SK-N-SH (cell line): Measurements from ENCODE around the gene NCAPG. TPM values are rescaled to one million over a fixed set of nuclear protein-coding genes. Genes with fewer than 3 reads are reported as not detected.

Source experiments
- CTCF ChIA-PET: fragments of 300-600, 350-600 bp; formaldehyde crosslinking; extraction: SDS; loops from one replicate; lab custom pipeline; 2021; lab: Yijun Ruan, JAX
- POLR2A ChIA-PET: fragments of 350-600 bp; sonication (Branson Sonifier 250); formaldehyde crosslinking; extraction: SDS; loops from one replicate; lab custom pipeline; 2020; ENCODE audit warnings: antibody characterized with exemption, inconsistent platforms; lab: Yijun Ruan, JAX
- DNase-seq: peaks from one replicate; pipeline ENCODE4 v3.0.0; 2012
- H2AFZ ChIP-seq: fragments of 200-600 bp; sonication (generic); 2 replicates; pipeline ENCODE4 v1.8.1; 2016; ENCODE audit warnings: antibody characterized with exemption, mild to moderate bottlenecking, low read depth
- H3F3A ChIP-seq: fragments of 200-600 bp; sonication (generic); replicated peaks from 2 replicates; pipeline ENCODE3; 2016; ENCODE audit warnings: antibody characterized with exemption, mild to moderate bottlenecking; ENCODE audit not compliant: insufficient read depth
- H3K27ac ChIP-seq, 2 experiments: fragments of 200-500 bp in 1 of 2; fragments of 200-600 bp in 1 of 2; sonication (Bioruptor generic) in 1 of 2; sonication (generic), shearing (Covaris generic) in 1 of 2; 2 replicates each; pipeline versions ENCODE4 v1.5.1 to v1.6.1; 2014 to 2016; ENCODE audit warnings: low read depth in 2 of 2, inconsistent platforms in 1 of 2, low read length in 1 of 2, mild to moderate bottlenecking in 1 of 2, mixed read lengths in 1 of 2
- H3K27me3 ChIP-seq: fragments of 200-600 bp; sonication (generic), shearing (Covaris generic); 2 replicates; pipeline ENCODE4 v1.6.1; 2016; ENCODE audit warnings: mixed run types; ENCODE audit not compliant: insufficient read depth
- H3K36me3 ChIP-seq, 2 experiments: fragments of 200-500 bp in 1 of 2; fragments of 200-600 bp in 1 of 2; sonication (Bioruptor generic) in 1 of 2; sonication (generic) in 1 of 2; replicated peaks in 1 of 2; 2 replicates each; pipeline versions ENCODE3 to v1.5.1; 2014 to 2016; ENCODE audit warnings: low read length in 1 of 2, mild to moderate bottlenecking in 1 of 2; ENCODE audit not compliant: insufficient read depth in 2 of 2, control insufficient read depth in 1 of 2
- H3K4me1 ChIP-seq, 2 experiments: fragments of 200-500 bp in 1 of 2; fragments of 200-600 bp in 1 of 2; sonication (Bioruptor generic) in 1 of 2; sonication (generic), shearing (Covaris generic) in 1 of 2; 2 replicates each; pipeline versions ENCODE4 v1.5.1 to v1.6.1; 2014 to 2016; ENCODE audit warnings: low read depth in 1 of 2, low read length in 1 of 2, mixed run types in 1 of 2; ENCODE audit not compliant: insufficient read depth in 2 of 2, control insufficient read depth in 1 of 2
- H3K4me2 ChIP-seq: fragments of 200-600 bp; sonication (generic), shearing (Covaris generic); 2 replicates; pipeline ENCODE4 v1.6.1; 2017; ENCODE audit warnings: mixed run types
- H3K4me3 ChIP-seq, 2 experiments: fragments of 200-500 bp in 1 of 2; fragments of 200-600 bp in 1 of 2; sonication (Bioruptor generic) in 1 of 2; sonication (generic), shearing (Covaris generic) in 1 of 2; 2 replicates each; pipeline versions ENCODE4 v1.5.1 to v1.8.1; 2014 to 2016; ENCODE audit warnings: low read depth in 2 of 2, inconsistent platforms in 1 of 2, low read length in 1 of 2, mild to moderate bottlenecking in 1 of 2, mixed read lengths in 1 of 2, moderate library complexity in 1 of 2
- H3K79me2 ChIP-seq: fragments of 200-600 bp; sonication (generic); 2 replicates; pipeline ENCODE4 v1.8.1; 2017; ENCODE audit warnings: mild to moderate bottlenecking; ENCODE audit not compliant: insufficient read depth
- H3K9ac ChIP-seq: fragments of 200-600 bp; sonication (generic); 2 replicates; pipeline ENCODE4 v1.6.1; 2017; ENCODE audit warnings: mixed run types
- H3K9me2 ChIP-seq: fragments of 200-600 bp; sonication (generic); 2 replicates; pipeline ENCODE4 v1.6.1; 2017; ENCODE audit warnings: mixed run types
- H3K9me3 ChIP-seq: fragments of 200-600 bp; sonication (generic); 2 replicates; pipeline ENCODE4 v1.6.1; 2017; ENCODE audit warnings: mixed run types, mild to moderate bottlenecking, moderate library complexity
- H4K20me1 ChIP-seq: fragments of 200-600 bp; sonication (generic); 2 replicates; pipeline ENCODE4 v1.6.1; 2017; ENCODE audit warnings: mild to moderate bottlenecking, mixed run types; ENCODE audit not compliant: insufficient read depth
- CTCF ChIP-seq: fragments of 200-600 bp; sonication (generic); IDR thresholded peaks from 2 replicates; pipeline ENCODE4 v1.6.1; 2017; ENCODE audit warnings: antibody characterized with exemption, mild to moderate bottlenecking, moderate library complexity
- ELF1 ChIP-seq: IDR thresholded peaks from 2 replicates; pipeline ENCODE4 v1.4.0; 2012
- FOXJ3 ChIP-seq: sonication (generic); formaldehyde crosslinking; IDR thresholded peaks from 2 replicates; pipeline ENCODE4 v1.5.1; 2020; ENCODE audit warnings: mild to moderate bottlenecking, missing genetic modification reagents
- GABPA ChIP-seq: IDR thresholded peaks from 2 replicates; pipeline ENCODE4 v1.4.0; 2012; ENCODE audit warnings: low read depth, mild to moderate bottlenecking
- IRF3 ChIP-seq: fragments of 150-350 bp; IDR thresholded peaks from 2 replicates; pipeline ENCODE4 v1.6.1; 2016; ENCODE audit warnings: mild to moderate bottlenecking, low read depth, low read length
- MAX ChIP-seq: IDR thresholded peaks from 2 replicates; pipeline ENCODE4 v1.4.0; 2012; ENCODE audit warnings: low read depth
- MEF2A ChIP-seq: IDR thresholded peaks from 2 replicates; pipeline ENCODE4 v1.4.0; 2012; ENCODE audit warnings: low read depth, borderline replicate concordance
- NFIC ChIP-seq: IDR thresholded peaks from 2 replicates; pipeline ENCODE4 v1.4.0; 2012; ENCODE audit warnings: borderline replicate concordance
- NRF1 ChIP-seq: IDR thresholded peaks from 2 replicates; pipeline ENCODE4 v1.6.1; 2012; ENCODE audit warnings: low read depth, mild to moderate bottlenecking, low read length
- PBX3 ChIP-seq: IDR thresholded peaks from 2 replicates; pipeline ENCODE4; 2012
- POLR2AphosphoS5 ChIP-seq: IDR thresholded peaks from 2 replicates; pipeline ENCODE4 v1.6.1; 2012; ENCODE audit warnings: low read depth, low read length
- RAD21 ChIP-seq: IDR thresholded peaks from 2 replicates; pipeline ENCODE4 v1.6.1; 2012; ENCODE audit warnings: mild to moderate bottlenecking, low read length
- RCOR1 ChIP-seq: fragments of 150-350 bp; IDR thresholded peaks from 2 replicates; pipeline ENCODE4 v1.6.1; 2017; ENCODE audit warnings: antibody characterized with exemption, low read length
- TAF1 ChIP-seq: IDR thresholded peaks from 2 replicates; pipeline ENCODE4 v1.6.1; 2012; ENCODE audit warnings: low read depth, mild to moderate bottlenecking, low read length, moderate library complexity, borderline replicate concordance
- TCF12 ChIP-seq: IDR thresholded peaks from 2 replicates; pipeline ENCODE4 v1.4.0; 2012
- USF1 ChIP-seq: IDR thresholded peaks from 2 replicates; pipeline ENCODE4 v1.4.0; 2012; ENCODE audit warnings: low read depth, borderline replicate concordance
- USF2 ChIP-seq: fragments of 150-350 bp; IDR thresholded peaks from 2 replicates; pipeline ENCODE4 v1.6.1; 2017; ENCODE audit warnings: antibody characterized with exemption, low read length, low read depth, borderline replicate concordance
- ZBTB33 ChIP-seq: IDR thresholded peaks from 2 replicates; pipeline ENCODE4 v1.4.0; 2012; ENCODE audit warnings: low read depth, borderline replicate concordance
- WGBS: methylation state at CpG from one replicate; pipeline ENCODE4 v1.1.6; 2017; ENCODE audit warnings: low lambda C conversion rate; 5-methylcytosine and 5-hydroxymethylcytosine counted together
- polyA plus RNA-seq, 3 experiments: library from polyadenylated mRNA; depleted of rRNA; stranded (reverse); fragments of >200 nt; gene quantifications; 2 replicates each; pipeline ENCODE4 v1.2.3, GENCODE V29; 2012

Gene NCAPG
- polyA plus RNA-seq, 1 of the 3 experiments (the other 2 are of a cell fraction): 4.8 TPM

GRCh38 chr4:17889692-17890091 is 78.9 kb downstream of the NCAPG start:
- CTCF ChIA-PET: no interaction called here

More at GRCh38 chr4:17889692-17890091, 78.9 kb downstream of the NCAPG start:
- DNase-seq: no peak
- Histone ChIP-seq H3K9me2 (no peaks in the 10 kb centered on the region; the same call in 1 of the 2 replicates), H3K36me3 (peaks cover 2 to 7% of the 10 kb centered on the region in 2 experiments), H3K4me2 (no peak overlapping the region), H3F3A (no peaks in the 10 kb centered on the region), H4K20me1 (no peaks in the 10 kb centered on the region), H3K79me2 (no peaks in the 10 kb centered on the region), H3K9ac (no peak overlapping the region), H3K9me3 (no peaks in the 10 kb centered on the region), H2AFZ (no peak overlapping the region), H3K27ac (no peak overlapping the region), H3K4me1 (peaks cover 0 to 3% of the 10 kb centered on the region in 2 experiments; a peak in 2 of 4 replicates), H3K27me3 (no peaks in the 10 kb centered on the region), H3K4me3 (no peak overlapping the region)
- 94% methylated on average over 1 of the region's 1 CpG for WGBS
- TF ChIP-seq TCF12 (no peak), TAF1 (no peak), MAX (no peak), CTCF (no peak), ELF1 (no peak), POLR2AphosphoS5 (no peak), NFIC (no peak), MEF2A (no peak), USF1 (no peak), ZBTB33 (no peak), RAD21 (no peak), IRF3 (no peak), FOXJ3 (CRISPR knock-in tag) (no peak), RCOR1 (no peak), USF2 (no peak), GABPA (no peak), NRF1 (no peak), PBX3 (no peak)
- POLR2A ChIA-PET: no interaction called here
